COR-L47 (cell line): ENCODE measurements around the gene EDN2.

Experiments used
- DNase-seq: peaks from one replicate; lab custom pipeline; 2025; lab: John Stamatoyannopoulos, UW

The EDN2 gene

DNA sequence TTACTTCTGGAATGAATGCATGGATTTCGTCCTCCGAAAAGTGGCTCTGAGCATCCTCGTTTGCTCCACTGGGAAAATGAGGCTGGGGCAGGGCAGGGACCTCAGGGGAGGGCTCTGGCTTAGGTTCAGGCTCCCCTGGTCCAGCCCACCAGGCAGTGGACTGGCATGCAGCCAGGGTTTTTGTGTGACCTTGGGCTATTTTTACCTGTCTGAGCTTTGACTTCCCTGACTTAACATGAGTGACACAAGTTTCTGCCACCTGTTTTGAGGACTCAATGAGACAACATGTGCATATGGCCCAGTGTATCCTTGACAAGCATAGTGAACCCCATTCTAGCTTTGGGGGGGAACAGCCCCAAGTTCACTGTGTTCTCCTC, 32.6 kb upstream of the EDN2 start:
- DNase-seq, result no peak

DNA sequence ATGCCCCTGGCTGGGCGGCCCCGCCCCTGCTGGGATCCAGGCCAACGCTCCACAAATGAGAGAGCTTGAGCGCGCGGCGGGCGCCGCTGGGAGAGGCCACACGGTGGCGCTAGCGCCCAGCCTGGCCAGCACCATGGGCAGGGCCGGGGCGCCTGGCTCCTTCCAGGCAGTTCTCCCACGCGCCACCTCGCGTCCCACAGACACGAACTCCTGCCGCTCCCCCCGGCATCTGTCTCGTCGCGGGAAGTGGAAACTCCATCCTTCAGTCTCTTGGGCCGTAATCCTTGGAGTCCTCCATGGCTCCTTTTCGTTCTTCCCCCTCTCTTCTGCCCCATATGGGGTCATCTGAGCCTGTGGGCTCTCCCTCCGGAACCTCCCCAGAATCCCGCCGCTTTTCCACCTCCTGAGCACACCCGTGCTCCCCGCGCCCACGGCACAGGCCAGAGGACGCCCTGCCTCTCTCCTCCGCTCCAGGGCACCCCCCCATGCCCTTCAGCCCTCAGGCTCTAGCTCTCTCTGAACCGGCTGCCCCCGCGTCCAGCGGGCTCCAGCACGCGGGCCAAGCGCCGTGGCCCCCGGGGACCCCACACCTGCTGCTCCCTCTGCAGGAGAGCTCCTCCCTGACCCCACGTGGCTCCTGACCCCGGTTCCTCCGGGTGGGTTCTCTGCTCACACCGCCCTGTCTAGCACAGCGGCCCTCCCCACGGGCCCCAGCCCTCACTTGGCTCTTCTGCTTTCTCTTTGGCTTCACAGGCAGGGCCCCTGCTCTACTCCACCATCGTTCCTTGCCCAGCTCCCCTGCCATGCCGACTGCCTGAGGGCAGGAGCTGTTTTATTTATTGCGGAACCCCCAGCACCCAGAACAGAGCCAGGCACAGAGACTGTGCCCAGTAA, 31.9 kb upstream of the EDN2 start:
- peak; percentile 87 for DNase-seq

DNA sequence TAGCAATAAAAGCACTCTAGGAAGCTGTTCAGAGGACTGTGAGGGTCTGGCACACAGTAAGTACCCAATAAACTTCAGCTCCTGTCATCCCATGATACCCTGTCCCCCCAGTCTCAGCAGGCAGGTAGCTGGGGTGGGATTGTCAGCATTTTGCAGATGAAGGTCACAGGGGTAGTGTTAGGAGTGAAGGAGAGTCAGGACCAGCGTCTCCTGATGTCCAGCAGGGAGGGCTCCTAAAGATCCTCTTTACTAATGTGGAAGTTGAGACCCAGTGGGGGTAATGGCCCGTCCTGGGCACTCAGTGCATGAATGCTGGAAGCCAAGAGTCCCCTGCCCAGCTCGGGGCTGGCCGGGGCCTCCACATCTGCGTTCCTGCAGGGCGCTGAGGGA, 31.3 kb upstream of the EDN2 start:
- no peak for DNase-seq

DNA sequence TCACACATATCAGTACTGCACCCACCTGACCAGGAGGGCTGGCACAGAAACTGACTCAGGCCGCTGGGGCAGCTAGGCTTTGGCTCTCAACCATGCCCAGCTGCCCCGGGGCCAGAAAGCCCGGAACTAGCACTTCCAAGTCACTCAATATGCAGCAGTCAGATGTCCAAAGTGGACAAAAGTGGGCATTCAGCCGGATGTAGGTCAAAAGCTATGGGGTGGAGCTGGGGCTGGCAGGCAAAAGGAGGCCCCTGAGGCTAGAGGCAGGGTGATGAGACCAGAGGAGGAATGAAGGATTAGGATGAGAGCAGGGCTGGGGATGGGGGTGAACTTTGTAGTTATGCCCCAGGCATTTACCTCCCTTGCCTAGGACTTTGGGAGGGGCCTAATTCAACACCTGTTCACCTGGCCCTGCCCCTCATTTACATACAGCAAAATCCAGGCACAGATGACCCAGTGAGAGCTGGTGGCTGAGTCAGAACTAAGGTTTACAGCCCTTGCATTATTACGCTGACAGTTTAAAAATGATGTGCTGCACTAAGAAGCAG, 30.7 kb upstream of the EDN2 start:
- DNase-seq, result no peak

DNA sequence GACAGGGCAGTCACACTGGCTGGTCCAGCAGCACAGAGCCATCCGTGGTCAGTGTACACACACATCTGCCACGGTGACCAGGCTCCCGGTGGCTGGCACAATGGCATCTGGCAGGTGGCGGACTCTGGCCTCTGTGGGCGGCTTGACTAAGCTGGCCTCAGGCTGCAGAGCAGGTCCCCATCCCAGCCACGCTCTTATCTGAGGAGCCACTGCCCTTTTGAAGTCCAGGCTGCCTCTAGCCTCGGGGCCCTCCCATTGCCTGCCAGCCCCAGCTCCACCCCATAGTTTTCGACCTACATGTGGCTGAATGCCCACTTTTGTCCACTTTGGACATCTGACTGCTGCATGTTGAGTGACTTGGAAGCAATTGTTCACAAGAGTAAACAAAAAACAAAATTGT, 29.9 kb upstream of the EDN2 start:
- no peak for DNase-seq

DNA sequence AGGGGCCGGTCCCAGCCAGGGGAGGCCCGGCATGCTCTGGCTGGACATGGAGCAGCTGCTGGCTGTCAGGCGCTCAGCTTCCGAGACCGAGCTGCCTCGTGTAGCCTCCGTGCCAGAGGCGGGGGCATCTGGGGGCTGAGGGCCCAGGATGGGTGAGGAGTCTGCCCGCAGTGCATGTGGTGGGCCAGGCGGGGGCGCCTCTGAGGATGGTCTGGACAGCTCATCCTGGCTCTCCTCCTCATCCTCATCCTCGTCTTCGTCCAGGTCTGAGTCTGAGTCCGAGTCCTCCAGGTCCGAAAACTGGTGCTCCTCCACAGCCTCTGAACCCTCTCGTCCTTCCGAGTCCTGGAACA, 28.9 kb upstream of the EDN2 start:
- DNase-seq, result no peak

DNA sequence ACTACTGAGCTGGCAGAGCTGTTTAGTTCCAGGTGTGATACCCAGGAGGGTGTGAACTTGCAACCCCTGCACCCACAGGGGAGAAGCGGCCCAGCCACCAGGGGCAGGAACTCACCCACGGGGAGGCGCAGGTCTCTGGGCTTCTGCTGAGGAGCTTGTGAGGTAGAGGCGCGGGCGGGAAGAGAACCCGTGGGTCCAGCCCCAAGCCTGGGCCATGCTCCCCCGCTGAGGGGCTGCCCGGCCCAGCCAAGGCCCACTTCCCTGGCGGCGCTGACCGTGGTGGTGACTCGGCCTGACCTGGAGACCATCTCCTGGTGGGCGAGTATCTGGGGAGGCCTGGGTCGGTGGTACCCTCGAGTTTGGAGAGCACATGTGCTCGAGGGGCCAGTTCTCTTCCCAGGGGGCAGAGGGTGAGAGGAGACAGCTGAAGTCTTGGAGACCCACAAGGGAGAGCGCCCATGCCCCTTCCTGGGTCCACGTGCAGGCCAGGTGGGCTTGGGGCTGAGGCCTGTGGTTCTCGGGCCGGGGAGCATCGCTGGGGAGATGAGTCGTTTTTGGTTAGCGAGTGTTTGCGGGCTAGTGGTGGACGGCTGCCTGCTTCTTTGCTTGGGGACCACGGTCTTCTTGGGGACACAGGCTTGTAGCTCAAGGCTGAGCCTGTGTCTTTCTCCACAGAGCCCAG, 28.4 kb upstream of the EDN2 start:
- DNase-seq, result no peak

DNA sequence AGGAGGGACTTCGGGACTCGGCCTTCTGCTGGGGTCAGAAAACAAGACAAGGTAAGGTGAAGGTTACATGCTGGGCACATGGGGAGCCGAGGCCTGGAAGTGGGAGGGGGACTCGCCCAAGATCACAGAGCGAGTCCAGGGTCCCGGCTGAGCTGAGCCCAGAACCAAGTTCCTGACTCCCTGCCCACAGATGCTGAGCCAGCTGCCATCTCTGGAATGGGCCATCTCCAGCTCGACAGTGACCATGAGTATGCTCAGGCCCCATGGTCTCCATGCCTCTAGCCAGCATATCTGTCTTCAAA, 26.7 kb upstream of the EDN2 start:
- DNase-seq, result no peak

DNA sequence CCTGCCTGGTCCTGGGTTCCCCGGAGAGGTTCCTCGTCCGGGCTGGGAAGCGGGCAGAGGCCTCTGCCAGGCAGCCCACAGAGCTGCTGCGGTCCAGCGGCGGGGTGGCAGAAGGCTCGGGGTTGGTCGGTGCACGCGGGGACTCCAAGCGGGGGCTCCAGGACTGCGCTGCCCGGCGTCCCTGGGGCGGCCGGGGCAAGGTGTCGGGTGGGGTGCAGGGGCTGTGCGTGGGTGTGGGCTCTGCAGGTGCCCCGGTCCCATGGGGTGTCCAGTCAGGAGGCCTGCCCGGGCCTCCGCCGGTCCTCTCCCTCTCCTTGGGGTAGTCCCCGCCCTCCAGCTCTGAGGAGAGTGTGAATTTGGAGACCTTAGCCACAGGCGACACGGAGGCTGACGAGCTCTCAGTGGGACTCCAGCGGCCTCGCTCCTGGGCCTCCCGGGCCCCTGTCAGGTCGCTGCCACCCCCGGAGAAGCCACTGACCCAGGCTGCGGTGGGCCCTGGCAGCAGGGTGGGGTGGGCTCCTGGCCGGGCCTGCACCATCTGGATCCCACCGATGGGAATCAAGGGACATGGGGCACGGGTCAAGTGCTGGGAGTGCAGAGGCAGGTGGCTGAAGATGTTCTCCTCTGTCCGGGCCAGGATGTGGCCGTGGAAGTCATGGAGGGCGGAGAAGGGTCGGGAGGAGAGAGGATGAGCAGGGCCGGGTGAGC, 26.2 kb upstream of the EDN2 start:
- DNase-seq, result no peak

DNA sequence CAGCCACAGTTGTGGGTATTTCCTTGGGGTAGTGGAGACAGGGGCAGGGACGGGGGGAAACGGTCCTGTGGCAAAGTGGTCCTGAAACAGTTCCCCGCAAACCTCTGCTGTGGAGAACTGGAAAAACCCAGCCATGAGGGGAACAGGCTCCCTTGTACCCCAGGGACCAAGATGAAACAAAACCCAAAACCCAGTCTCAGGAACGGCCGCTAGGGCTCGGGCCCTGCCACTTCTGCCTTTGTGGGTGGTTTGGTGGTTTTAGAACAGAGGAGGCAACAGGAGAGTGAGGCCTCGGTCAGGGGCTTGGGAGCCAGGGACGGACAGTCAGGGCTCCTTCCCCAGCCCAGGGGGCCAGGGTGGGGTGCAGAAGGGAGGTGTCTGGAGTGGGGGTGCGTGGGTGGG, 24.8 kb upstream of the EDN2 start:
- no peak for DNase-seq

DNA sequence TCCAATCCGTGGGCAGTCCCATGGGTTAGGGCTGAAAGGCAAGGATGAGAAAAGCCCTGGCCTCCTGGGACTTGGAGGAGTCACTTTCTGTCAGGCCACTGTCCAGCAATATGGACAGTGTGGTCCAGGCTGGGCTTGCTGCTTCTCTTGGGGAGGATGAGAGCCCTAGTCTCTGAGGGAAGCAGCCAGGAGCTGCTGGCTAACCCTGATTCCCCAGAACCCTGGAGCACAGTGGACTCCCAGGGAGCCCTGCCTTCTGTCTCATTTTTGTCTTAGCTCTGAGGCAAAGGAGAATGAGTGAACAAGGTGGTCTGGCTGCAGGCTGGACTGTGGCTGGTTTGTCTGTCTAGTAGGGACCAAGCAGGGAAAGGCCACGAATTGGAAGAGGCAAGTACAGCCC, 23.8 kb upstream of the EDN2 start:
- DNase-seq, result no peak

DNA sequence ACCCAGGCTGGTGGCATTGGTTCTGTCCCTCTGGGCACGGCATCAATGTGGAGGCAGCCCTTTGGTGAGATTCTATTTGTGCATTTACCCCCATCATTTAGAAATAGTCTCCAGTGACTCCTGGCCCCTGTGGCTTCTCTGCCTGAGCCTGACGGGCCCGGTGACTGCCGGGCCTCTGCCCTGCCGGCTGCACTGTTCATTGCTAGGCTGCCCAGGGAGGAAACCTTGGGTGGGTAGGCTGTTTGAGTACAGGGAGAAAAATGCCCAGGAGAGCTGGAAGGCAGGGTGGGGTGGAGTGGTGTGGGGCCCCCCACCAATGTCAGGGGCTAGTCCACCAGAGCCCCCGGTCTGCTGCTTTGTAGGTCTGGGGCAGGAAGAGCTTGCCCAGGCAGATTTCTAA, 23.4 kb upstream of the EDN2 start:
- DNase-seq, result no peak

DNA sequence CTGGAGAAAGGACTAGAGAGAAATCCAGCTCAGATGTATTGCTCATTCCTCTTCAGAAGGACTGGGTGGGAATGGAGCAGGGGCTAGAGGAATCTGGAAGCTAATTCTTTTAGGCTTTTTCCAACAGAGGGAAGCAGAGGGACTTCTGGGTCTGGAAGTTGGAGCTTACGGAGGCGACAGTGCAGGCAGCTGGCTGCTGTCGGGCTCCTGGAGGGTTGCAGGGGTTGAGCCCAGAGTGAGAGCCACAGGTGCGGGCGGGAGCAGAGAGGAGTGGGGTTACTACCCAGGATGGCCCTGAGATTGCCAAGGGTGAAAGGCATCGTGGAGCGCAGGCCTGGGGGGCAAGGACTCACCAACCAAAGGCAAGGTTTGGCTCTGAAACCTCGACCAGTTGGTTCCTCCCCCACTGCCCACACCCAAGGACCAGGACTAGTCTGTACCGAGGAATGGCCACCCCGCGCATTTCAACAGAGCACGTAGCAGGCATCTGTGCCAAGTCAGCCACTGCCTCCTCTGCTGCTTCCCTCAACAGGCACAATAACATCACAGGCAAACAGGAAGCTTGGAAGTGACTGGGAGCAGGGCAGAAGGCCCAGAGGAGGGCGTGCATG, 22.7 kb upstream of the EDN2 start:
- no peak for DNase-seq

DNA sequence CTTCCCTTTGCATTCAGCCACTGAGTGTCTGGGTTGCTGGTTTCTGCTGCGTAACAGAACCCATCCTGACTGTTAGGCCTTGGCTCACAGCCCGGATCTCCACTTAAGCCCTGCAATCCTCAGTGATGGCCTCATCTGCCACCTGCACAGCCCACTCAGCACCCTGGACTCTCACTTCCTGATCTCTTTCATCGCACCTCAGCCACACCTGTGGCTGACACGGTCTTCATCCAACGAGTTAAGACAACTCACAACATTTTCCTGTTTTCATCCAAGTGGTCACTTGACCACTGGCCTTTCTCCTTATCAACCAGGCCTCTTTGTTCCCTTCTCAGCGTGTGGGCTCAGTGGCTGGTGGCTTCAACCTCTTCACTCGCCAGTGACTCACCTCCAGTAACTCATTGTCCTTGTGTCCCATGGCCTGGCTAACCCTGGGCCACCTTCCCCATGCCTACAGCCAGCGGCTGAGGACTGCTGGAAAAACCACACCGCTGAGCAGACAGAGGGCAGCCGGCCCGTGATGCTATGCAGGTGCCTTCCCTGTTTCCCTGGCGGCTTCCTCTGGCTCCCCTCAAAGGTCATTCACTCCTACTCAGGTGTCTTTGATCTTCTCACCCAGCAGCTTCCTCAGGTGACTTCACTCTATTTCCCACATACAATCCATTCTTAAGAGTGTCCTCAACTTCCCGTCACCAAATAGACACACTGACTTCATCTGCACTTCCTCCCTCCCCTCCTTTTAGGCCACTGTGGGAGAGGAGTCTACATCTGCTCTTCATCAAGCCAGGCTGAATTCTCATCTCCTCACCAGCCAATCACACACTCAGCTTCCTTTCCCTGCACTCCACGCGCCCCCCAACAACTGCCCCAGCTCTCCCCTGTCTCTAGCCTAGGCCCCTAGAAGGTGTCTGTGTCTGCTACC, 19.9 kb upstream of the EDN2 start:
- DNase-seq, result peak; percentile 17

DNA sequence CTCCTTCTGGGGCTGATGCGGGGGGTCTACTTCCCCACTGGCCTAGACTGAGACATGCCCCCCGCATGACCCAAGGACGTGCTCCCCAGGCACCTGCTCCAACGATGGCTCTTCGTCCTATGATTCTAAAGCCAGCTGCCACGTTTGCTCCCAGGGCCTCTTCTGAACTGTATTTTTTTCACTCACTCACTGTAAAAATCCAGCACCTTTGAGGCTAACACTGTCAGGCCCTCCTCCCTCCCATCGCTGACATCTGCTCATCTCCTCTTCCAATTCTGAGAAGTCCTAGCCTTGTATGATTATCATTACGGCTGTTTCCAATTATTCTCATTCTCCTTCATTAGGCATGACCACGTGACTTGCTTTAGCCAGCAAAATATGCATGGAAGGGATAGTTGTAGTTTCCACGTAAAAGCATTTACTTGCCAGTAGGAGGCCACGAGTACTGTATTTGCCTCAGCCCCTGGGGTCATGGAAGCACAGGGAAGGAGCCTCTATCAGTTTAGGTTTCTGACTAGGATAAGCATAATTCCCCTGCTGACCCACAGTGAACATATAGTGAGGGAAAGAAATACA, 19.1 kb upstream of the EDN2 start:
- DNase-seq, result no peak

DNA sequence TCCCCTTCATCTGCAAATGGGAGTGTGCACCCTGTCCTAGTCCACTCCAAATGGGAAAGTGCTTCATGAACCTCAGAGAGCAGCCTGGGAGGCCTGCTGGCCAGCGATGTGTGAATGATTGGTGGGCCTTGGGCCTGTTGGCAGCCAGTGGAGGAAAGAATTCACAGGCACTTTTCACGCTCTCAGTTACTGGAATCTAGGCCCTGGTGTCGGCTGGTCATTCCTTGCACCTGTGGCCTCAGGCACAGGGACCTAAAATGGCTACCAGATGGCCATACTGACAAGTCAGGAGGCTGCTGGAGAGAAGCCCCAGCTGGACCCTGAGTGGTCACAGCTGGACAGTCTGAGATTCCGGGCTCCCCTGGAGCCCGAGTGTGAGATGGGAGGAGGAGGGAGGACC, 18.4 kb upstream of the EDN2 start:
- no peak for DNase-seq

DNA sequence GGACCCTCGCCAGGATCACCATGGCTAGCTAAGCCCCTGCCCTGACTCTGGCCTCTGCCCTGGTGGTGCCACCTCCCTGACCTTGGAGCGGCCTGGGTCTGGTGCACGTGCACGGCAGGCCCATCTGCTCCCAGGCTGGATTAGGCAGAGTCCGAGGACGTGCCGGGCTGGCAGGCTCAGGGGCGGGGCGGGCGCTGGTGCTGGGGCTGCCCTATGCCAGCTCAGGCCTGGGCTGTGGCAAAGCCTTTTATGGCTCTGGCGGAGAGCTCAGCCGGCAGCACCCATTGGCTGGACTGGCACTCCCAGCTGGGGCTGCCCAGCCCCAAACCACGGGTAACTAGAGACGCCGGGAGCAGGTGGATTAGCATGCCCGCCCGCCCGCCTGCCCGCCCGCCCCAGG, 17.1 kb upstream of the EDN2 start:
- no peak for DNase-seq

DNA sequence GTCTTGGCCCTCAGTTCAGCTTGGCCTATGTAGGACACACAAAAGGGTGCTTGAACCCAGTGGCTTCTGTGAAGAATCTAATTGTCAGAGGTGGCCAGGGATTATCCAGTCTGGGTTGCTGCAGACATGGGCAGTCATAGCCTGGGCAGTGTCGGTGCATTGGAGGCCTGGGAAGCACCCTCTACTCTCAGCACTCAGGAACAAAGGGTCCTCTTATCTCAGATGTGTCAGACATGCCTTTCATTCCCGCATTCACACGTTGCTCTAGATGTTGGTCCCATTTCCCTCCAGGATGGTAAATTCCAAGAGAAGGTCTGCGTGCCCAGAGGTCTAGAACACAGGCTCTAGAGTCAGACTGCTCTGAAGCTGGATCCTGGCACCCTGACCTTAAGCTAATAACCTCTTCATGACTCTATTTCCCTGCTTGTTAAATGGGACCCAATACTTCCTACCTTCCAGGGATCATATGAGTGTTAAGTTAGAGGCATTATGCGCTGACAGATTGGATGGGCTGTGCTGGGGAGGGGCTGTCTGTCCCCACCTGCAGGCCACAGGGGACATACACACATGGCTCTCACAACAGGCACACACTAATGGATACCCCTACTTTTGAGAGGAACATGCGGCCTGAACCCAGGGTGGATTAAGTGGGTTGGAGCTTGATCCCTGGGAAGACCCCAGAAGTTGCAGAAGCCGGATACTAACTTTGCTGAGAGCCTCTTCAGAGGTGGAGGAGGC, 16.5 kb upstream of the EDN2 start:
- no peak for DNase-seq

DNA sequence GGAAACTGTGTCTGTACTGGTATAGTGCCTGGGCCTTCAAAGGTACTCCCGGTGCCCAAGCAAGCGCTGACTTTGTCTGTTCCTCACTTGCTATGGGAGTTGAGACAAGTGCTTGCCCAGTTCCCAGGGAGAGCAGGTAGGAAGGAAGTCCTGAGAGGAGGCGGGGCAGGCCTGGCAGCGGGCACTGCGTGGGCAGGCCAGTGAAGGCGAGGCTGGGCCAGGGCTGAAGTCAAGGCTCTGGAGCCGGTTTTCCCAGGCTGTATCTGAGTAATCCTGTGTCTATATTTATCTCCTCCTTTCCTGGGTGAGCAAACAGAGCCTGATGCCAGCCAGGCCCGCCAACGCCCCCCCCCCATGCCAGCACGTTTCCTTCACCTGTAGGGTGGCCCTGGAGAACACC, 15.9 kb upstream of the EDN2 start:
- DNase-seq, result peak; percentile 12

DNA sequence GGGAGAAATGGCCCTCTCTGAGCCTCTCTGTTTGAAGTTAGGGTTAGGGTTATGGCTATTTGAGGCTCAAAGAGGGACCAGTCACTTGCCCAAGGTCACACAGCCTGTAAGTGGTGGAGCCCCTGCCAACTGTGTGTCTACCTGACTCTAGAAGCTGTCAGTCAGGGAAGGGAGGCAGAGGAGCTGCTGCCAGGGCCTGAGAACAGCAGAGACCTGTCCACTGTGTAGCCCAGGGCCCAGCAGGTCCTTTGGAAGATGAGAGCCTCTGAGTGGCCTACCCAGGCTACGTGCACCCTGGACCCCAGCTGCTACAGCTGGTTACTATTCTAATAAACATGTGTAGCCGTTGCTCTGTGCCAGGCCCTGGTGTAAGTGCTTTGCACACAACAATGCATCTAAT, 15.1 kb upstream of the EDN2 start:
- DNase-seq, result no peak

DNA sequence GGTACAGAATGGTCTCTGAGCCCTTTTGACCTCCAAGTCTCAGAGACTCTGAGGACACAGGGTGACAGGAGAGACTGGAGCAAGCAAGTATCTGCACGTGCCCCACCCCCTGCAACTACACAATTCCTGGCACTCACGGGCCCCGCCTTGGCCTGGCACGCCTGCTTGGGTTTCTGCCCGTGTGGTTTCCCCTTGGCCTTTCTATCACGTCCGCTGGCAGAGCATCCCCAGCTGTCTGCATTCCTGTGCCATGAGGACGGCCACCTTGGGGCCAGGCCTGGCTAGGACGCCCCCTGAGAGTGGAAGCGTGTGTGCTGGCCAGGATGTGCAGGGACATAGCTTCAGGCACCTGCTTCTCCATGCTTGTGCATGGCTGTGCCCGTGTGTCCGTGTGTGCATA, 14.3 kb upstream of the EDN2 start:
- DNase-seq, result no peak
